GM18511 (cell line): ENCODE measurements around the gene TTC39B.

Source experiments
- ATAC-seq: cut with Tn5 transposase; IDR thresholded peaks from one replicate; pipeline ENCODE4 v1.9.1; 2021; ENCODE audit warnings: mild to moderate bottlenecking, moderate library complexity; ENCODE audit not compliant: unreplicated experiment

TTC39B gene

DNA sequence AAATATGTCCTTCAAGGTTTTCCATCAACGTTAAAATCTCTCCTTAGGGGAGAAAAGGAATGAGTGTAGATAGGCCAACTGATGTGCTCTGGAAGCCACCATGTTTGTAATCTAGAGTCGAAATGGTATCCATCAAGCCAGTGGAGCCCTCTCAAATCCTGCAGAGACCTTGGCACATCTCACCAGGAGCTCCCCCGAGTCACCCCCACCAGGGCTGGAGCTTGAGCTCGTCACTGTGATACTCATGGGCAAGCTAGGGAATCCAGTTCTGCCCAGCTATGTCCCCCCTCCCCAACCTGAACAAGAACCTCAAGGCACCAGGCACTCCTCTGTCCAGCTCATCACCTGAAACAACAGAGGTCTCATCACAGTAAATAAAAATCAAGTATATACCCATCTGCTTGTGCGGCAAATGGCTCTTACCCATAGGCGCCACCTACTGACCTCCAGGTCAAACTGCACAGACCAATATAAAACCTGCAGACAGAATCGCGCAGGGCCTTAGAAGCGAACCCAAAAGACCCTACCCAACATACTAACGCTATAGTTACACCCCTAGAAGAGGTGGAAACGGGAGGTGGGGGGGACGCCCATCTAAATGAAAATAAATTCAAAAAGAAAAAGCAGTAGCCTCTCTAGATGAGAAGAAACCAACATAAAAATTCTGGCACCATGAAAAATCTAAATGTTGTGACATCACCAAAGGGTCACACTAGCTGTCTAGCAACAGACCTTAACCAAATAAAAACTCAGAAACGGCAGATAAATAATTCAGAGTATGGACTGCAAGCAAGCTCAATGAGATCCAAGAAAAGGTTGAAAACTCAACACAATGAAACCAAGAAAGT, 75.0 kb downstream of the TTC39B start:
- ATAC-seq: no peak

GRCh38 chr9:15229409-15229808, 77.6 kb downstream of the TTC39B start:
- ATAC-seq: no peak

GRCh38 chr9:15227491-15227890, 79.5 kb downstream of the TTC39B start:
- ATAC-seq: no peak

GRCh38 chr9:15225564-15226126, 81.4 kb downstream of the TTC39B start:
- no peak for ATAC-seq

DNA sequence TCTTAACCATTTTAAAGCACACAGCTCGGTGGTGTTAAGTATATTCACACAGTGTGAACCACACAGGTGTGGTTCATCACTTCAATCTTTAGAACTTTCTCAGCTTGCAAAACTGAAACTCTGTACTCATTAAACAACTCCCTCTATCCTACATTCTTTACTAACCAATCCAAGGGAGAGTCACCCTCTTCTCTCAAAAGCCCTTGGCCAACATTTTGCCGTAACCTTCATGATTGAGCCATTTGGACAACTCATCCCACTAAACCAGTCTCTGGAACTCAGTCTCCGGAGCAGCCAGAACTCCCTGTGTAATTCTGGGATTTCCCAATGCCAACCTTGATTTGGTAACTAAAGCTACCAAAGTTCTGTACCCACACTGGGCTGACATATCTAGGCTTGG, 84.7 kb downstream of the TTC39B start:
- ATAC-seq: no peak

DNA sequence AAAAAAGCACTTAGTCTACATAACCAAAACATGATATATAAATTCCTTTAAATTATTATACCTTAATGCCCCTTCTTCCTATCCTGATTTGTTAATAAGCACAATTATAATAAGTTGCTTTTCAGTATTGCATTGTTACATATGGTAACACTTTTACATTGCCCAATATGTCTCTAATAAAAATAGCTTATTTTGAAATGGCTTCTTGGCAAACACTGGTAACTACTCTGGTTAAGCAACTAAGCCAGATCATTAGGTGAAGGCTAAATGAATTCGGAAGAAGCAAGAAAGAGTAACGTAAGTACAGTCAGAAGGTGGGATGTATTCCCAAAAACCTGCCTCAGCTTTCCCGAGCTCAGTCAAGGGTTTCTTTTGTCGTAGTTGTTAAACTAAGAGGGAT, 85.3 kb downstream of the TTC39B start:
- no peak for ATAC-seq

- ATAC-seq: no peak
These were observed 86.2 kb downstream of the TTC39B start for GRCh38 chr9:15220658-15221318.

DNA sequence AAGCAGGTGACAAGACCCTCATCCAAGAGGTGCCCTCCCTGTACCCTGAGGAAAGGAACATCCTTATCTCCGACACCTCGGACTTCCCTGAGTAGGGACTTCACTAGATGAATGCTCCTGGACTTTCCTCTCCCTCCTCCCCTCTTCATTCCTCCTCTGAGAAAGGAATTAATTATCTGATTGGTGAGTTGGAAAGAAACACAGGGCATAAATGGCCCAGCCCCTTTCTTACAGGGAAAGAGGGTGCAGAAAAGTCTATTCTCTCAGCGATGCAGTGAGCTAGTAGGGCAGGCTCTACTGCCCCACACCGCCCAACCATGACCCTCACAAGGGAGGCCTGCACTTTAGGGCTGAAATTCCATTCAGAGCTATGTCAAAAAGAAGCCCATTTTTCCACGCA, 87.5 kb downstream of the TTC39B start:
- no peak for ATAC-seq

DNA sequence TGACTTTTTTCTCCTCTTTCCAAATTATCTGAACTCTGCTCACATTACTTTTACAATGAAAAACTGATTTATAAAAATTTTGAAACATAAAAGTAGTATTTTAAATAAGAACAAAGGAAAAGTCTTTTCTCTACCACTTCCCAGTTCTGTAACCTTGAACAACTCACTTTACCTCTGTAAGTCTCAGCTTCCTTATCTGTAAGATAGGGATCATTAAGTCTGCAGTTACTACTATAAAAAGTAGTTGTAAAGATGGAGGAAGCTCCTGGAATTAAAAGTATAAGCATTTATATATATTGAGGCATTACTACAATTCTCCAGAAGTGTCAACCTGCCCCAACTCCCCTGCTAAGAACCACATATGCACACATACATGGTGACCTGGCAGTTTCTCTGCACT, 88.0 kb downstream of the TTC39B start:
- ATAC-seq: no peak

DNA sequence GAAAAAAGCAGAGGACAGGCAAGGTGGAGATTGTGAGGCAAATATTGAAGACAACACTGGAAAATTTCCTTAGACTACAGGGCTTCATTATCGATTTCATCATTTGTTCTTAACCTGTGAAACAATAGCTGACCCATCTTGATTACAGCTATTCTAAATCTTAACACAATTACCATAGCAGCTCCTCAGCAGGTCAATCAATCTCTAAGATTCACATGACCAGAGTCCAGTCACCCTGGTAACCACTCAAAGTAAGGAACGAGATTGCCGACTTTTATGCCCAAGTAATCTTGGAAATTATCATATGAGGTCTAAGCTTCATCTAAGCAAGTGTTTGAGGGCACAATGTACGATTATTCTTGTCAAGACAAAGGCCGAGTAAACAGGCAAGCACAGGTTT, 93.8 kb downstream of the TTC39B start:
- ATAC-seq: no peak

- ATAC-seq: peak; percentile 20
These were observed 95.1 kb downstream of the TTC39B start for GRCh38 chr9:15211815-15212495.

GRCh38 chr9:15211160-15211814, 95.7 kb downstream of the TTC39B start:
- peak; percentile 85 for ATAC-seq

DNA sequence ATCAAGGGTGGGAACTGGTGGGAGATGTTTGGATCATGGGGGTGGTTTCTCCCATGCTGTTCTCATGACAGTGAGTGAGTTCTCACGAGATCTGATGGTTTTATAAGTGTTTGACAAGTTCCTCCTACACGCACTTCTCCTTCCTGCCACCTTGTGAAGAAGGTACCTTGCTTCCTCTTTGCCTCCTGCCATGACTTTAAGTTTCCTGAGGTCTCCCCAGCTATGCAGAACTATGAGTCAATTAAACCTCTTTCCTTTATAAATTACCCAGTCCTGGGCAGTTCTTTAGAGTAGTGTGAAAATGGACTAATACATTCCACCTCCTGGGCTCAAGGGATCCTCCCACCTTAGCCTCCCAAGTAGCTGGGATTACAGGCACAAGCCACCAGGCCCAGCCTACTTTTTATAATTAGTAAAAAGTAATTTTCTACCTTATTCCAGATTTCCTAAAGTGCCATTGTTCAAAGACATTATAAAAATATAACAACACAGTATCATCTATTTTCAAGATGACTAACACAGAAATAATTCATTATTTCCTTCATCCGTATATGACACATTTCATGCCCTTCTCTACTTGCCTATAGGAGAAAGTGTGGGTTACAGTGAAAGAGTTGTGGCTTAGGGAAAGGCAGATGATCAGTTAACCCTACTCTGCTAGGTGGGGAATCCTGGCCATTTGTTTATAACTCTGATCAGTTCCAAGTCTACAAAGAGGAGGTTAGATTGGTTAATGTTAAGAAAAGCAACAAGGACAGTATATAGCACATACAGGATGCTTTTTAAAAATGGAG, 99.9 kb downstream of the TTC39B start:
- no peak for ATAC-seq

DNA sequence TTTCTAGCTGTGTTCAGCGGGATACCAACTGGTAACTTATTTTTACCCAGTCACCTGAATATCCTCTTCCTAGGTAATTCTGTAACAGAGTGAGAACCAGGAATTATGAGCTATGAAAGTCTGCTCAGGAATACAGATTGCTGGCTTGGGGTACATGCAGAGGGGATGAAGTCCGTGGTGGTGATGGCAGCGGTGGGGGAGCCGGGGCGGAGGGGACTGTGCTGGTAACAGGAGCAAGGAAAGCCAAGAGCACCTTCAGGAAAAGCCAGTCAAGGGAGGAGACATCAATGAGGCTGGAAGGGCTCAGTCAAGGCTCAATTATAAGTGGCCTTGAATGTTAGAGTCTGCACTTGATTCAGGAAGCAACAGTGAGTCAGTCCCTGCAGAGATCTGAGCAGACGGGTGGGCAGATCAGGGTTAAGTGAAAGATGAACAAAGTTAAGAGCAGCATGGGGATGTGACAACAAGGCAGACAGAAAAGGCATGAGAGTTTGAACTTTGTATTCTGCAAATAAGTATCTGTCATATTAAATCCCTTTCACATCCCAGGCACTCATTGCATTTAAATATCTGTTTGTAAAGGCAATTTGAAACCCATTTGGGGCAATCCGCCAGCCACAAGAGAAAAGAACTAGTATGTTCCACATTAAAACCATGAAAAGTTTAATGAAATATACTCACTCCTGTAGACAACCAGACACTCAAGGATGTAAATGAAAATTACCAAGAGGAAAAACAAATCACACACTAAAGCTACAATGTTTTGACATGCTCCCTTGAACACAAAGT, 101.2 kb downstream of the TTC39B start:
- no peak for ATAC-seq

DNA sequence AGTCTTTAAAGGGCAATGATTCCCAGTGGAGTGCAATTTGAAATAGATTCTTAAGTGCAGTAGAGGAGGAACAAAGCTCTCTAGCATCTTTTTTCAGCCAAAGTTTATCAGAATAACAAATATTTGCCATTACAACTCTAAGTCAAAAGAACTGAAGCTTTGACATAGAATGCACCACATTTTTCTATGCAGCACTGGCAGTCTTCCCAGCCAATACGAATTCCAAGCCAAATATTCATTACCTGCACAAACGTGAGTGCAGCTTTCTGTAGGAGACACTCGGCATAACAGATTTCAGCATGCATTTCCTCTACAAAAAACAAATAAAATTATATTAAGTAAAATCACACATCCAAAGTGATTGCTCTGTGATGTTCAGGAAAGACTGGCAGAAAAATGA, 103.4 kb downstream of the TTC39B start:
- ATAC-seq: no peak

DNA sequence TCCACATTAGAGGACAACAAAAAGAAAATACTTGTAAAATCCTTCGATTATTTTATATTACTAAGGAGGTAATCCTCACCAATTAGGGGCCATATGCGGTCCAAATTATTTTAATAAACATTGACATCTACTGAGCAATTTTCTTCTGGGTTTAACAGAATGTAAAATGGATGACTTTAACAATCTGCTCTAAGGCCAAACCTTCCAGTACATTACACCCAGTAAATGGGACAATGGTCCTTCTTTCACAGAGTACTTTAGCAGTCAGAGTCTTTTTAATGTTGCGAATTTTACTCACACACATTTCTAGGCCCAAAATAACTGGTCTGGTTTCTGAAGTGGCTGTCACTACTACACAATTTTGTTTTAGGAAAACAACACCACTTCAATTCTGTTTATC, 106.9 kb downstream of the TTC39B start:
- no peak for ATAC-seq

- ATAC-seq: no peak
These were observed 114.2 kb downstream of the TTC39B start for GRCh38 chr9:15192856-15193255.

GRCh38 chr9:15191378-15191777, 115.6 kb downstream of the TTC39B start:
- ATAC-seq: no peak

GRCh38 chr9:15189481-15189880, 117.5 kb downstream of the TTC39B start:
- no peak for ATAC-seq
